ENCODE results near the gene PNRC2. TPM values are rescaled to one million over a fixed set of nuclear protein-coding genes. Genes with fewer than 3 reads are reported as not detected.
"Not testable (repeated sequence)": the region's sequence is repeated elsewhere in the genome, so short reads cannot be mapped to it uniquely, and the experiment has no call there.

The PNRC2 gene
- total RNA-seq, 1 experiment from 2014 or later: 166 TPM

- TF ChIP-seq JUN (CRISPR knock-in tag; IDR thresholded peaks at IDR 0.05) (no peak), MYBL2 (CRISPR knock-in tag; IDR thresholded peaks at IDR 0.05) (no peak)
These were observed 47.5 kb downstream of the PNRC2 start (continued) for GRCh38 chr1:24007079-24007478.

GRCh38 chr1:24008574-24009184 is 49.1 kb downstream of the PNRC2 start:
- H3K27ac Mint-ChIP-seq; H3K27me3 Mint-ChIP-seq (ENCODE audit: low read depth); POLR2A ChIA-PET; DNase-seq (ENCODE audit: low spot score); ATAC-seq; H3K36me3 Mint-ChIP-seq; H3K4me3 Mint-ChIP-seq; CTCF ChIA-PET; H3K9me3 Mint-ChIP-seq: not testable (repeated sequence)
- peaks cover 26% of the 10 kb centered on the region for H3K4me1 Mint-ChIP-seq

- Mint-ChIP-seq H3K36me3 (no peaks in the 10 kb centered on the region), H3K4me3 (no peak overlapping the region), H3K27ac (no peak overlapping the region), H3K27me3 (ENCODE audit: low read depth) (no peaks in the 10 kb centered on the region), H3K9me3 (no peaks in the 10 kb centered on the region), H3K4me1 (peaks cover 18% of the 10 kb centered on the region)
- CTCF ChIA-PET: no interaction called here
- POLR2A ChIA-PET: no interaction called here
- ATAC-seq (peak; percentile 38; the same call in 1 of the 2 replicates), DNase-seq (ENCODE audit: low spot score) (no peak)
- TF ChIP-seq ZNF121 (CRISPR knock-in tag; IDR thresholded peaks at IDR 0.05) (no peak), ZNF425 (CRISPR knock-in tag; conservative IDR thresholded peaks at IDR 0.05) (no peak), ZNF219 (CRISPR knock-in tag; IDR thresholded peaks at IDR 0.05; ENCODE audit: borderline replicate concordance) (no peak), USF1 (CRISPR knock-in tag; IDR thresholded peaks at IDR 0.05) (no peak), RORB (CRISPR knock-in tag; IDR thresholded peaks at IDR 0.05) (no peak), CTCF (IDR thresholded peaks at IDR 0.05) (no peak), FOXJ3 (CRISPR knock-in tag; IDR thresholded peaks at IDR 0.05; ENCODE audit: borderline replicate concordance) (no peak), EMX1 (CRISPR knock-in tag; IDR thresholded peaks at IDR 0.05) (no peak), ZBTB43 (CRISPR knock-in tag; IDR thresholded peaks at IDR 0.05) (no peak), MLX (CRISPR knock-in tag; IDR thresholded peaks at IDR 0.05) (no peak), ZNF138 (CRISPR knock-in tag; conservative IDR thresholded peaks at IDR 0.05) (no peak), NR2C2 (CRISPR knock-in tag; IDR thresholded peaks at IDR 0.05) (no peak)
These were observed 49.8 kb downstream of the PNRC2 start for GRCh38 chr1:24009406-24009805.

GRCh38 chr1:24010650-24011049 is 51.0 kb downstream of the PNRC2 start:
- ATAC-seq (no peak), DNase-seq (ENCODE audit: low spot score) (no peak)
- ChIA-PET CTCF (interaction anchor here (0.6 to 1.3 kb wide), 2 partner anchors 17 to 185 kb away, joined by 3 read pairs; no protein-coding TSS in a partner anchor), POLR2A (interaction anchor here (0.6 kb wide), 1 partner anchor 51 kb away, joined by 3 read pairs; the partner anchor contains the start of gene PNRC2)
- H3K27ac Mint-ChIP-seq: no peak overlapping the region
- H3K27me3 Mint-ChIP-seq (ENCODE audit: low read depth): no peaks in the 10 kb centered on the region
- peaks cover 18% of the 10 kb centered on the region for H3K4me1 Mint-ChIP-seq
- no peaks in the 10 kb centered on the region for H3K36me3 Mint-ChIP-seq
- no peaks in the 10 kb centered on the region for H3K9me3 Mint-ChIP-seq
- H3K4me3 Mint-ChIP-seq: no peak overlapping the region
- TF ChIP-seq ELF4 (CRISPR knock-in tag; IDR thresholded peaks at IDR 0.05; ENCODE audit: low read depth): no peak
- no peak for TF ChIP-seq RELA (CRISPR knock-in tag; IDR thresholded peaks at IDR 0.05; ENCODE audit: borderline replicate concordance)
- no peak for TF ChIP-seq PREB (CRISPR knock-in tag; IDR thresholded peaks at IDR 0.05; ENCODE audit: borderline replicate concordance)
- no peak for TF ChIP-seq GTF2I (CRISPR knock-in tag; conservative IDR thresholded peaks at IDR 0.05)
- TF ChIP-seq E2F4 (CRISPR knock-in tag; IDR thresholded peaks at IDR 0.05; ENCODE audit: borderline replicate concordance, low read depth): no peak
- no peak for TF ChIP-seq NFE2L1 (CRISPR knock-in tag; IDR thresholded peaks at IDR 0.05)
- no peak for TF ChIP-seq ATF1 (CRISPR knock-in tag; IDR thresholded peaks at IDR 0.05)
- TF ChIP-seq NFYB (CRISPR knock-in tag; conservative IDR thresholded peaks at IDR 0.05; ENCODE audit: low read depth): no peak
- TF ChIP-seq NR2C2 (CRISPR knock-in tag; IDR thresholded peaks at IDR 0.05): no peak
